Mesothelial cell of epicardium (in vitro differentiated cells): Measurements from ENCODE around the gene NR3C1. TPM values are rescaled to one million over a fixed set of nuclear protein-coding genes. Genes with fewer than 3 reads are reported as not detected.

Experiments used
- DNase-seq, 2 experiments: peaks; one replicate each; pipeline ENCODE4 v3.0.0; 2021; ENCODE audit warnings: low spot score in 2 of 2; ENCODE audit not compliant: unreplicated experiment in 2 of 2
- H3K27ac Mint-ChIP-seq: 2 replicates; pipeline ENCODE4 v1.8.0; 2021; ENCODE audit warnings: mixed read lengths
- H3K27me3 Mint-ChIP-seq: 2 replicates; pipeline ENCODE4 v1.8.0; 2021; ENCODE audit warnings: low read depth, mixed read lengths
- H3K36me3 Mint-ChIP-seq: 2 replicates; pipeline ENCODE4 v1.8.0; 2021; ENCODE audit warnings: mixed read lengths
- H3K4me1 Mint-ChIP-seq: 2 replicates; pipeline ENCODE4 v1.8.0; 2021; ENCODE audit warnings: mixed read lengths
- H3K4me3 Mint-ChIP-seq: 2 replicates; pipeline ENCODE4 v1.8.0; 2021; ENCODE audit warnings: mild to moderate bottlenecking, moderate library complexity, mixed read lengths
- H3K9me3 Mint-ChIP-seq: 2 replicates; pipeline ENCODE4 v1.8.0; 2021; ENCODE audit warnings: mixed read lengths
- total RNA-seq: library from RNA; stranded (reverse); gene quantifications from 3 replicates; pipeline ENCODE4 v1.2.1, GENCODE V29; 2021
- TF ChIP-seq, protein P1 (sequence below): fragments of 200-600 bp; sonication (generic); IDR thresholded peaks from one replicate; pipeline ENCODE4 v1.5.0; 2021; ENCODE audit warnings: antibody characterized with exemption; ENCODE audit not compliant: unreplicated experiment

The NR3C1 gene
- total RNA-seq, 1 donor from 2014 or later = 29.2 TPM

GRCh38 chr5:143277536-143277935 lies 126.0 kb downstream of the NR3C1 start:
- H3K27ac Mint-ChIP-seq = no peak overlapping the region
- DNase-seq = no peak
- TF ChIP-seq, protein P1, sequence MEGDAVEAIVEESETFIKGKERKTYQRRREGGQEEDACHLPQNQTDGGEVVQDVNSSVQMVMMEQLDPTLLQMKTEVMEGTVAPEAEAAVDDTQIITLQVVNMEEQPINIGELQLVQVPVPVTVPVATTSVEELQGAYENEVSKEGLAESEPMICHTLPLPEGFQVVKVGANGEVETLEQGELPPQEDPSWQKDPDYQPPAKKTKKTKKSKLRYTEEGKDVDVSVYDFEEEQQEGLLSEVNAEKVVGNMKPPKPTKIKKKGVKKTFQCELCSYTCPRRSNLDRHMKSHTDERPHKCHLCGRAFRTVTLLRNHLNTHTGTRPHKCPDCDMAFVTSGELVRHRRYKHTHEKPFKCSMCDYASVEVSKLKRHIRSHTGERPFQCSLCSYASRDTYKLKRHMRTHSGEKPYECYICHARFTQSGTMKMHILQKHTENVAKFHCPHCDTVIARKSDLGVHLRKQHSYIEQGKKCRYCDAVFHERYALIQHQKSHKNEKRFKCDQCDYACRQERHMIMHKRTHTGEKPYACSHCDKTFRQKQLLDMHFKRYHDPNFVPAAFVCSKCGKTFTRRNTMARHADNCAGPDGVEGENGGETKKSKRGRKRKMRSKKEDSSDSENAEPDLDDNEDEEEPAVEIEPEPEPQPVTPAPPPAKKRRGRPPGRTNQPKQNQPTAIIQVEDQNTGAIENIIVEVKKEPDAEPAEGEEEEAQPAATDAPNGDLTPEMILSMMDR = no peak
- no peak overlapping the region for H3K4me3 Mint-ChIP-seq
- H3K9me3 Mint-ChIP-seq = no peaks in the 10 kb centered on the region
- H3K36me3 Mint-ChIP-seq = peaks cover 5% of the 10 kb centered on the region
- H3K27me3 Mint-ChIP-seq = no peaks in the 10 kb centered on the region
- H3K4me1 Mint-ChIP-seq = peaks cover 4% of the 10 kb centered on the region

GRCh38 chr5:143275512-143276363 lies 127.7 kb downstream of the NR3C1 start:
- no peak for DNase-seq
- H3K27me3 Mint-ChIP-seq = no peaks in the 10 kb centered on the region
- H3K4me1 Mint-ChIP-seq = peaks cover 4% of the 10 kb centered on the region
- no peak overlapping the region for H3K4me3 Mint-ChIP-seq
- H3K27ac Mint-ChIP-seq = no peak overlapping the region
- H3K9me3 Mint-ChIP-seq = no peaks in the 10 kb centered on the region
- TF ChIP-seq, protein P1 = no peak
- no peaks in the 10 kb centered on the region for H3K36me3 Mint-ChIP-seq

- Mint-ChIP-seq H3K36me3 (no peaks in the 10 kb centered on the region), H3K4me3 (no peak overlapping the region), H3K9me3 (no peaks in the 10 kb centered on the region), H3K4me1 (peaks cover 3% of the 10 kb centered on the region), H3K27me3 (no peaks in the 10 kb centered on the region), H3K27ac (no peak overlapping the region)
- no peak for DNase-seq
- TF ChIP-seq, protein P1 = no peak
Observed at GRCh38 chr5:143274952-143275351, 128.5 kb downstream of the NR3C1 start.

DNA sequence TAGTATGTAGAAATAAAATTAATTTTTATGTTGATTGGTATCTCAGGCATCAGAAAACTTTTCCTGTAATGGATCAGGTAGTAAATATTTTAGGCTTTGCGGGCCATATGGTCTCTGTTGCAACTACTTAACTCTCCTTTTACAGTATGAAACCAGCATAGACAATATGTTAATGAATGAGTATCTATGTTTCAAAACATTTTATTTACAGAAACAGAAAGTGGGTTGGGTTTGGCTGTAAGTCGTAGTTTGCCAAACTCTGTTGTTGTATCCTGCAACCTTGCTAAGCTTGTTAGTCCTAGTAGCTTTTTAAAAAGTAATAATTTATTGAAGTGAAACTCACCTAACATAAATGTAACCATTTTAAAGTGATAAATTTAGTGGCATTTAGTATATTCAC lies 132.1 kb downstream of the NR3C1 start:
- TF ChIP-seq, protein P1 = no peak
- Mint-ChIP-seq H3K9me3 (peaks cover 31% of the 10 kb centered on the region), H3K4me1 (no peaks in the 10 kb centered on the region), H3K36me3 (peaks cover 12% of the 10 kb centered on the region), H3K4me3 (no peak overlapping the region), H3K27ac (no peak overlapping the region), H3K27me3 (no peaks in the 10 kb centered on the region)
- no peak for DNase-seq

DNA sequence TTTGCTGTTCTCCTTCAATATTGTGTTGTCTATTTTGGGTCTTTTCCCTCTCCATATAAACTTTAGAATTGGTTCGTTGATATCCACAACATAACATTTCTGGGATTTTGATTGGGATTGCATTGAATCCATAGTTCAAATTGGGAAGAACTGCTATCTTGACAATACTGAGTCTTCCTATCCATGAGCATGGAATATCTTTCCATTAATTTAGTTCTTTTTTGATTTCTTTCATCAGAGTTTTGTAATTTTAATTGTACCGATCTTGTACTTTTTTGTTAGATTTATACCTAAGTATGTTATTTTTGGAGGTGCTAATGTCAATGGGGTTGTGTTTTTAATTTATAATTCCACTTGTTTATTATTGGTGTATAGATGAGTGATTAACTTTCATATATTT lies 135.1 kb downstream of the NR3C1 start:
- no peak overlapping the region for H3K4me3 Mint-ChIP-seq
- H3K4me1 Mint-ChIP-seq = peaks cover 5% of the 10 kb centered on the region
- H3K27ac Mint-ChIP-seq = no peak overlapping the region
- H3K27me3 Mint-ChIP-seq = no peaks in the 10 kb centered on the region
- no peak for DNase-seq
- TF ChIP-seq, protein P1 = no peak
- peaks cover 17% of the 10 kb centered on the region for H3K36me3 Mint-ChIP-seq
- H3K9me3 Mint-ChIP-seq = peaks cover 45% of the 10 kb centered on the region
